Calu3 (cell line): ENCODE results near the gene ALPG. TPM values are rescaled to one million over a fixed set of nuclear protein-coding genes. Genes with fewer than 3 reads are reported as not detected.

Source experiments
- BruUV-seq: library from RNA; stranded (reverse); fragments of 400-500 nt; replicated peaks from 2 replicates; lab custom pipeline; 2021; lab: Mats Ljungman, UMichigan
- CTCF ChIA-PET: fragments of 300-600 bp; sonication (Branson Sonifier 250); formaldehyde crosslinking; loops from one replicate; lab custom pipeline; 2022; ENCODE audit warnings: antibody characterized with exemption; lab: Charles Lee
- DNase-seq: peaks from one replicate; pipeline ENCODE4 v3.0.0; 2022
- H3K27ac Mint-ChIP-seq: one replicate; pipeline ENCODE4 v1.8.0; 2022; ENCODE audit warnings: mixed read lengths; ENCODE audit not compliant: unreplicated experiment
- H3K27me3 Mint-ChIP-seq: one replicate; pipeline ENCODE4 v1.8.0; 2022; ENCODE audit warnings: mixed read lengths; ENCODE audit not compliant: unreplicated experiment
- H3K36me3 Mint-ChIP-seq: one replicate; pipeline ENCODE4 v1.8.0; 2022; ENCODE audit warnings: mild to moderate bottlenecking, moderate library complexity, mixed read lengths; ENCODE audit not compliant: insufficient read depth, unreplicated experiment
- H3K4me1 Mint-ChIP-seq: one replicate; pipeline ENCODE4 v1.8.0; 2022; ENCODE audit warnings: mild to moderate bottlenecking, low read depth, mixed read lengths; ENCODE audit not compliant: unreplicated experiment
- H3K4me3 Mint-ChIP-seq: one replicate; pipeline ENCODE4 v1.8.0; 2022; ENCODE audit warnings: mild to moderate bottlenecking, low read depth, moderate library complexity, mixed read lengths; ENCODE audit not compliant: unreplicated experiment
- H3K9me3 Mint-ChIP-seq: one replicate; pipeline ENCODE4 v1.8.0; 2022; ENCODE audit warnings: low read depth, mixed read lengths; ENCODE audit not compliant: unreplicated experiment
- intact Hi-C: fragments of 100-400 bp; cut with micrococcal nuclease; formaldehyde crosslinking; loops from one replicate; pipeline ENCODE4 v1.10.0; 2022; ENCODE audit not compliant: unreplicated experiment
- total RNA-seq: library from RNA; stranded (reverse); gene quantifications from 2 replicates; pipeline ENCODE4 v1.2.3, GENCODE V29; 2022
- TF ChIP-seq, protein P1 (sequence below): fragments of 200-600 bp; IDR thresholded peaks from one replicate; pipeline ENCODE4 v1.8.0; 2022; ENCODE audit warnings: antibody characterized with exemption; ENCODE audit not compliant: unreplicated experiment

ALPG gene
- total RNA-seq, 1 experiment from 2014 or later: not detected

DNA sequence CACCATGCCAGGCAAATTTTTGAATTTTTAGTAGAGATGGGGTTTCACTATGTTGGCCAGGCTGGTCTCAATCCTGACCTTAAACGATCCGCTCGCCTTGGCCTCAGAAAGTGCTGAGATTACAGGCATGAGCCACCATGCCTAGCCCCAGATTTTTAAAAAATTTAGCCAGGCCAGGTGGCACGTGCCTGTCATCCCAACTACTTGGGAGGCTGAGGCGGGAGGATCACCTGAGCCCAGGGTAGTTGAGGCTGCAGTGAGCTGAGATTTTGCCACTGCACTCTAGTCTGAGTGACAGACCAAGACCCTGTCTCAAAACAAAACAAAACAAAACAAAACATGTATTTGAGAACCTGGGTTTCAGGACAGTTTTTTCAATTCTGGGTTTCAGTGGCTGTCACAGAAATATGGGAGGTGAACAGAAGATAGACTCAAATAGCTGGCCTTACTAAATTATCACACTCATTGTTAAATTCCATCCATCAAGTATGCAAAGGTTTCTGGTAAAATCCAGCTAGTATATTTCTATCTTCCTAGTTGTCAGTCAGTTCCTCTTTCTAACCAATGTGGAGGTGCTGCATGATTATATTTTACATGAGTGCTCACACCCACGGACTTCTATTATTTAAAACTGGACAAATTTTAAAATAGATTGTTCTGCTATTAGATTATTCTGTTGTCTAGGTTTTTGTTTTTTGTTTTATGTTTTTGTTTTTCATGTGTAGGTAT, 5.4 kb downstream of the ALPG start:
- no peaks in the 10 kb centered on the region for H3K36me3 Mint-ChIP-seq
- intact Hi-C loops: no loop called here
- peaks cover 13% of the 10 kb centered on the region for H3K27me3 Mint-ChIP-seq
- TF ChIP-seq, protein P1, sequence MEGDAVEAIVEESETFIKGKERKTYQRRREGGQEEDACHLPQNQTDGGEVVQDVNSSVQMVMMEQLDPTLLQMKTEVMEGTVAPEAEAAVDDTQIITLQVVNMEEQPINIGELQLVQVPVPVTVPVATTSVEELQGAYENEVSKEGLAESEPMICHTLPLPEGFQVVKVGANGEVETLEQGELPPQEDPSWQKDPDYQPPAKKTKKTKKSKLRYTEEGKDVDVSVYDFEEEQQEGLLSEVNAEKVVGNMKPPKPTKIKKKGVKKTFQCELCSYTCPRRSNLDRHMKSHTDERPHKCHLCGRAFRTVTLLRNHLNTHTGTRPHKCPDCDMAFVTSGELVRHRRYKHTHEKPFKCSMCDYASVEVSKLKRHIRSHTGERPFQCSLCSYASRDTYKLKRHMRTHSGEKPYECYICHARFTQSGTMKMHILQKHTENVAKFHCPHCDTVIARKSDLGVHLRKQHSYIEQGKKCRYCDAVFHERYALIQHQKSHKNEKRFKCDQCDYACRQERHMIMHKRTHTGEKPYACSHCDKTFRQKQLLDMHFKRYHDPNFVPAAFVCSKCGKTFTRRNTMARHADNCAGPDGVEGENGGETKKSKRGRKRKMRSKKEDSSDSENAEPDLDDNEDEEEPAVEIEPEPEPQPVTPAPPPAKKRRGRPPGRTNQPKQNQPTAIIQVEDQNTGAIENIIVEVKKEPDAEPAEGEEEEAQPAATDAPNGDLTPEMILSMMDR: no peak
- BruUV-seq: no TSS peak
- H3K4me1 Mint-ChIP-seq: peaks cover 12% of the 10 kb centered on the region
- CTCF ChIA-PET: no interaction called here
- no peaks in the 10 kb centered on the region for H3K9me3 Mint-ChIP-seq
- no peak overlapping the region for H3K4me3 Mint-ChIP-seq
- no peak for DNase-seq
- H3K27ac Mint-ChIP-seq: no peak overlapping the region

DNA sequence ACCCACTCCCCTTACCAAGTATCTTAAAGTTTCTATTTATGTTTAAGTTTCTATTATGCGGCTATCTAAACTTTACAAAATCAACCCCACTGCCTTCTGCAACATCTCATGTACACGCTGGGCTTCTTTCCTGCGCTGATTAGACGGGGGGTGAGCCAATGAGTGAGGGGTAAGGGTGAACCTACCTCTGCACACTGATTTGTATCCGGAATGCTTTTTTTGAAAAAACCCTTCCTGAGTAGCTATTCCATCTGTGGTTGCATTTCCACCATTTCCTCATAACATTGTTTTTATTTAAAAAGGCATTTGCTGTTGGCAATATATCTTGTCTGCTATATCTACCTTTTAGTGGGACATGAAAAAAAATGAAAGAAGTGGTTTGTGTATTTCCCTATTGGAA, 6.3 kb downstream of the ALPG start:
- TF ChIP-seq, protein P1: no peak
- BruUV-seq: no TSS peak
- intact Hi-C loops: no loop called here
- Mint-ChIP-seq H3K27me3 (peaks cover 17% of the 10 kb centered on the region), H3K9me3 (no peaks in the 10 kb centered on the region), H3K27ac (no peak overlapping the region), H3K4me1 (peaks cover 13% of the 10 kb centered on the region), H3K4me3 (no peak overlapping the region), H3K36me3 (no peaks in the 10 kb centered on the region)
- CTCF ChIA-PET: no interaction called here
- no peak for DNase-seq

DNA sequence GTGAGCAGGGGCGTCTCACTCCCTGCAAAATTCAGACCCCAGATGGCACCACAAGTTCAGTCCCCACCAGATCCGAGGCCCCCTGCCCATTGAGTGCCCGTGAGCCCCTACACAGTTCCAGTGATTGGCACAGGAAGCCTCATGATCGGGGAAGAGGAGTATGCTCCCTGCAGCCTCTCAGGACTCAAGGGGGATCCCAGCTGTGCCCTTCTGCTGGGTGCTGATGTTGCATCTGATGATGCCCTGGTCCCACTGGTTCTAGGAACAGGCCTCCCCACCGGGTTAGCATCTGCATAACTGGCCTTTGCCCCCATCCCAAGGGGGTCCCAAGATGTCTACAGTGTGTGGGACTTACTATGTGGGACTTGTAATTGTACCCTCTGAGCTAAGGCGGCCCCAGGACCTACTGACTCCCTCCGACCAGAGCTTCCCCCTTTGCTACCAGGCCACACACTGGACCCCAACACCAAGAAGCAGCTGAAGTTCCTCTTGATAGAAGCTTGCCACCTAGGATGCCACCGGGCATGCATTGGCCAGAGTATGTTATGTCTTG, 8.6 kb downstream of the ALPG start:
- CTCF ChIA-PET: no interaction called here
- BruUV-seq: no TSS peak
- H3K27me3 Mint-ChIP-seq: peaks cover 26% of the 10 kb centered on the region
- H3K4me3 Mint-ChIP-seq: no peak overlapping the region
- peaks cover 7% of the 10 kb centered on the region for H3K36me3 Mint-ChIP-seq
- H3K9me3 Mint-ChIP-seq: no peaks in the 10 kb centered on the region
- peaks cover 25% of the 10 kb centered on the region for H3K4me1 Mint-ChIP-seq
- no peak overlapping the region for H3K27ac Mint-ChIP-seq
- TF ChIP-seq, protein P1: no peak
- intact Hi-C loops: no loop called here
- no peak for DNase-seq

DNA sequence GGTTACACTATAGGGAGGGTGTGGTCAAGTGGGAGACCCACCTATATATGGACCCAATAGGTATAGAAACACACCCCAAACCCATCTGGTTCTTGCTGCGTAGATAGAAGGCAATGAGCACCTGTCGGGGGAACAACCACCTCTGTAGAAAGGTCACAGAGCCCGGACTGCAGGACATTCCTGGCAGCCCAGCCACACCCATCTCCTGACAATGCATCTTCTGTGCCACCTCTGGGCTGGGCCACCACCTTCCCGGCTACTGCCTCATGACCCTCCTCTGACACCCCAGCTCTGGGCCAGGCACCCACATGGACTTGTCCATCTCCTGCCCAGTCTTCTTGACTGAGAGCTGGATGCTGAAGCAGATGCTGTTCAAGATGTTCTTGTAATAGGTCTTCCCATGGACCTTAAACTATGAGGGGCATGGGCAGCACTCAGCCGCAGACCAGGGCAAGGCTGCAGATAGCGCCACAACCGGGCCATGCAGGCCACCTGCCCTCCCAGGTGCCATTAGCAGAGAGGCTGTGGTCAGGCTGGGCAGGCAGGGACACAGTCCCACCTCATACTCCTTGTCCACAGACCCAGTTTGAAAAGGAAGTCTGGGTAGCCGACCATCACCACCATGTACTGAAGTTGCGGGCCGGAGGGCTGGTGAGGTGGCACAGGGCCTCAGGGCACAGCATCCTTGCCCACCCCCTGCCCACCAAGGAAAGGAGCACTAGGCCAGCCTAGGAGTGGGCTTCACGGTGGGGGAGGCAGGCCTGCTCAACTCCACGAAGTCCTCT, 9.3 kb downstream of the ALPG start:
- H3K27me3 Mint-ChIP-seq: peaks cover 19% of the 10 kb centered on the region

More for the DNA sequence above, 9.3 kb downstream of the ALPG start:
- Mint-ChIP-seq H3K9me3 (no peaks in the 10 kb centered on the region), H3K4me3 (no peak overlapping the region), H3K36me3 (peaks cover 7% of the 10 kb centered on the region), H3K27ac (no peak overlapping the region), H3K4me1 (peaks cover 25% of the 10 kb centered on the region)
- DNase-seq: peak; percentile 55
- no TSS peak for BruUV-seq
- CTCF ChIA-PET: no interaction called here
- TF ChIP-seq, protein P1: no peak
- intact Hi-C loops: no loop called here
